Keratinocyte (primary cell): Measurements from ENCODE around the gene PCSK6. TPM values are rescaled to one million over a fixed set of nuclear protein-coding genes. Genes with fewer than 3 reads are reported as not detected.

Source experiments
- DNase-seq: peaks from one replicate; pipeline ENCODE4 v3.0.0-alpha.2; 2011; ENCODE audit warnings: low read depth, missing footprints, low spot score
- FAIRE-seq: peaks from 2 replicates; lab custom pipeline; 2011; peaks lifted over from hg19 to GRCh38; lab: Jason Lieb, UNC
- H2AFZ ChIP-seq: 2 replicates; pipeline ENCODE4 v1.6.0; 2012; ENCODE audit warnings: low read length, control low read depth, inconsistent platforms; ENCODE audit not compliant: control insufficient read depth
- H3K27ac ChIP-seq: 2 replicates; pipeline ENCODE4 v1.5.1; 2011; ENCODE audit warnings: low read length; ENCODE audit not compliant: control insufficient read depth, insufficient read depth
- H3K27me3 ChIP-seq: 3 replicates; pipeline ENCODE4 v1.6.0; 2011; ENCODE audit warnings: low read length; ENCODE audit not compliant: control insufficient read depth, insufficient read depth; ENCODE audit errors: extremely low read depth
- H3K36me3 ChIP-seq, 2 experiments: 2 replicates in 1 of 2; 3 replicates in 1 of 2; pipeline ENCODE4 v1.5.1; 2011; ENCODE audit warnings: low read length in 2 of 2, mild to moderate bottlenecking in 1 of 2; ENCODE audit not compliant: control insufficient read depth in 2 of 2, insufficient read depth in 2 of 2; ENCODE audit errors: extremely low read depth in 1 of 2
- H3K4me1 ChIP-seq: 3 replicates; pipeline ENCODE4 v1.5.1; 2011; ENCODE audit warnings: low read length; ENCODE audit not compliant: control insufficient read depth, insufficient read depth; ENCODE audit errors: extremely low read depth
- H3K4me2 ChIP-seq: 3 replicates; pipeline ENCODE4 v1.6.0; 2011; ENCODE audit warnings: low read depth, low read length; ENCODE audit not compliant: control insufficient read depth, insufficient read depth; ENCODE audit errors: extremely low read depth
- H3K4me3 ChIP-seq, 3 experiments: fragments of 200-600 bp in 1 of 3; sonication (generic) in 1 of 3; 2 replicates in 2 of 3; 3 replicates in 1 of 3; pipeline ENCODE4 v1.5.1; 2011 to 2016; ENCODE audit warnings: low read length in 3 of 3, mild to moderate bottlenecking in 3 of 3, control low read depth in 2 of 3, inconsistent platforms in 1 of 3, low read depth in 1 of 3, mixed read lengths in 1 of 3, mixed run types in 1 of 3, moderate library complexity in 1 of 3; ENCODE audit not compliant: control insufficient read depth in 2 of 3, insufficient read depth in 2 of 3; ENCODE audit errors: extremely low read depth in 1 of 3
- H3K79me2 ChIP-seq: 2 replicates; pipeline ENCODE4 v1.6.0; 2012; ENCODE audit warnings: low read length; ENCODE audit not compliant: control insufficient read depth, insufficient read depth
- H3K9ac ChIP-seq: 3 replicates; pipeline ENCODE4 v1.6.0; 2011; ENCODE audit warnings: low read length; ENCODE audit not compliant: control insufficient read depth, insufficient read depth; ENCODE audit errors: extremely low read depth
- H3K9me1 ChIP-seq: 3 replicates; pipeline ENCODE4 v1.6.0; 2011; ENCODE audit warnings: low read length; ENCODE audit not compliant: control insufficient read depth, insufficient read depth; ENCODE audit errors: extremely low read depth
- H3K9me3 ChIP-seq: 2 replicates; pipeline ENCODE4 v1.5.1; 2012; ENCODE audit warnings: low read depth, low read length; ENCODE audit not compliant: control insufficient read depth
- H4K20me1 ChIP-seq: 3 replicates; pipeline ENCODE4 v1.6.0; 2011; ENCODE audit warnings: low read length; ENCODE audit not compliant: control insufficient read depth, insufficient read depth; ENCODE audit errors: extremely low read depth
- EZH2 ChIP-seq: IDR thresholded peaks from one replicate; pipeline ENCODE4 v1.6.1; 2012; ENCODE audit warnings: inconsistent platforms, mild to moderate bottlenecking, low read length, moderate library complexity
- dilution Hi-C: fragments of 300-500 bp; cut with MboI; formaldehyde crosslinking; loops from one replicate; pipeline ENCODE4 v1.7.0; 2020; ENCODE audit warnings: low sequenced_read_pairs; ENCODE audit not compliant: extremely low pct_ligation_motif_present
- polyA plus RNA-seq, 5 experiments: library from polyadenylated mRNA; depleted of rRNA in 3 of 5; stranded (reverse) in 3 of 5; stranded (forward) in 1 of 5; unstranded in 1 of 5; fragments of >200 nt; gene quantifications; 1 replicate in 1 of 5; 2 replicates in 3 of 5; 3 replicates in 1 of 5; pipeline versions ENCODE4 v1.2.1 to v1.2.3, GENCODE V29; 2011 to 2012; ENCODE audit warnings: missing spikeins in 2 of 5, low read depth in 1 of 5, low replicate concordance in 1 of 5
- TF ChIP-seq, protein P1 (sequence below), 3 experiments: IDR thresholded peaks in 1 of 3; conservative IDR thresholded peaks in 1 of 3; optimal IDR thresholded peaks in 1 of 3; 2 replicates in 2 of 3; 3 replicates in 1 of 3; pipeline versions ENCODE3 to v1.5.1; 2011; ENCODE audit warnings: low read length in 3 of 3, mild to moderate bottlenecking in 3 of 3, moderate library complexity in 2 of 3, control low read depth in 1 of 3, inconsistent platforms in 1 of 3; ENCODE audit not compliant: insufficient read depth in 2 of 3; ENCODE audit errors: extremely low read depth in 1 of 3

Gene PCSK6
- polyA plus RNA-seq, 1 donor (not counting 4 experiments of a cell fraction or from before 2014, with no cell fraction given), result 3.1 TPM

DNA sequence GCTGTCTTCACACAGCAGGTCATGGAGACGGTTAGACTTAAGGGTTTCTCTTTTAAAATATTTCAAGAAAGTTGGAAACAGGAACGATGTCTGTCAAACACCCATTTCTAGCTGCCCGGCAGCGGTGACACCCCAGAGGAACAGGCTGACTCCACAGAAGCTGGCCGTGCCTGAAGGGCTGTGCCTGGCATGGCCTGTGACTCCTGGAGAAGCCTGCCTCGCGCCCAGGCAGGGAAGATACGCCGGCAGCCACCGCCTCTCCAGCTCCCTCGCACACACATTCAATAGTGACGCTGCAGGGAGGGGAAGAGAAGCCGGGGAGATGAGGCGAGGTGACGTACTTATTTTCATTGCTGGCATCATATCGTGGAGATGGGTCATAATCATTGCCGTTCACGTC, 59.9 kb downstream of the PCSK6 start:
- H4K20me1 ChIP-seq, result peaks cover 2% of the 10 kb centered on the region
- DNase-seq (no peak), FAIRE-seq (no peak)
- H3K27me3 ChIP-seq, result no peaks in the 10 kb centered on the region
- H3K9me1 ChIP-seq, result no peaks in the 10 kb centered on the region
- TF ChIP-seq EZH2, result no peak
- TF ChIP-seq, protein P1, sequence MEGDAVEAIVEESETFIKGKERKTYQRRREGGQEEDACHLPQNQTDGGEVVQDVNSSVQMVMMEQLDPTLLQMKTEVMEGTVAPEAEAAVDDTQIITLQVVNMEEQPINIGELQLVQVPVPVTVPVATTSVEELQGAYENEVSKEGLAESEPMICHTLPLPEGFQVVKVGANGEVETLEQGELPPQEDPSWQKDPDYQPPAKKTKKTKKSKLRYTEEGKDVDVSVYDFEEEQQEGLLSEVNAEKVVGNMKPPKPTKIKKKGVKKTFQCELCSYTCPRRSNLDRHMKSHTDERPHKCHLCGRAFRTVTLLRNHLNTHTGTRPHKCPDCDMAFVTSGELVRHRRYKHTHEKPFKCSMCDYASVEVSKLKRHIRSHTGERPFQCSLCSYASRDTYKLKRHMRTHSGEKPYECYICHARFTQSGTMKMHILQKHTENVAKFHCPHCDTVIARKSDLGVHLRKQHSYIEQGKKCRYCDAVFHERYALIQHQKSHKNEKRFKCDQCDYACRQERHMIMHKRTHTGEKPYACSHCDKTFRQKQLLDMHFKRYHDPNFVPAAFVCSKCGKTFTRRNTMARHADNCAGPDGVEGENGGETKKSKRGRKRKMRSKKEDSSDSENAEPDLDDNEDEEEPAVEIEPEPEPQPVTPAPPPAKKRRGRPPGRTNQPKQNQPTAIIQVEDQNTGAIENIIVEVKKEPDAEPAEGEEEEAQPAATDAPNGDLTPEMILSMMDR (optimal IDR thresholded peaks at IDR 0.05 in 1 of 3, IDR thresholded peaks at IDR 0.05 in 1 of 3, conservative IDR thresholded peaks at IDR 0.05 in 1 of 3; ENCODE audit: extremely low read depth in 1 of 3, insufficient read depth in 2 of 3, low read length in 3 of 3), result no peak
- no peaks in the 10 kb centered on the region for H3K9me3 ChIP-seq
- no peak overlapping the region for H3K9ac ChIP-seq
- H3K79me2 ChIP-seq, result no peaks in the 10 kb centered on the region
- H3K27ac ChIP-seq, result no peak overlapping the region
- H3K4me3 ChIP-seq, result no peak overlapping the region
- no peaks in the 10 kb centered on the region for H3K4me1 ChIP-seq
- no peaks in the 10 kb centered on the region for H3K36me3 ChIP-seq
- H3K4me2 ChIP-seq, result no peak overlapping the region
- H2AFZ ChIP-seq, result no peak overlapping the region
- dilution Hi-C loops, result no loop called here

DNA sequence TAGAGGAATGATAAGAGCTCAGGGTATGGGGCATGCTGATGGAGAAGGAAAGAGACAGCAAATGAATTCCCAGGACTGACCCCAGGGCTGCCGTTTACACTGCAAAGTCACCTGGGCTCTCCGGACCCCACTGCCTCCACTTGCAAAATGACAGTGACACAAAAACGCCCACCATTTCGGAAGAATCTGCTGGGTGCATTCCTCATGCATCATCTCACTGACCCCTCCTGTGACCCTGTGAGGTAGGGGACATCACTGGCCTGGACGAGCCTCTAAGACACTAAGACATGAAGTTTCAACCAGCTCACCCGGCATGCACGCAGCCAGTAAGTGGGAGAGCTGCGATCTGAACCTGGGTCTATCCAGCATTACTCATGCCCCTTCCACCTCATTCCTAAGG, 60.3 kb downstream of the PCSK6 start:
- no peak for FAIRE-seq

More for the DNA sequence above, 60.3 kb downstream of the PCSK6 start:
- Histone ChIP-seq H3K9ac (no peak overlapping the region), H3K9me1 (no peaks in the 10 kb centered on the region), H3K36me3 (no peaks in the 10 kb centered on the region), H3K9me3 (no peaks in the 10 kb centered on the region), H3K4me3 (no peak overlapping the region), H3K4me2 (no peak overlapping the region), H3K27me3 (no peaks in the 10 kb centered on the region), H3K79me2 (no peaks in the 10 kb centered on the region), H4K20me1 (peaks cover 2% of the 10 kb centered on the region), H3K27ac (no peak overlapping the region), H3K4me1 (no peaks in the 10 kb centered on the region), H2AFZ (no peak overlapping the region)
- no peak for TF ChIP-seq EZH2
- TF ChIP-seq, protein P1 (optimal IDR thresholded peaks at IDR 0.05 in 1 of 3, IDR thresholded peaks at IDR 0.05 in 1 of 3, conservative IDR thresholded peaks at IDR 0.05 in 1 of 3; ENCODE audit: extremely low read depth in 1 of 3, insufficient read depth in 2 of 3, low read length in 3 of 3), result no peak
- DNase-seq, result no peak
- dilution Hi-C loops, result no loop called here
